IMR-90 (cell line): ENCODE results near the gene TIGD2. TPM values are rescaled to one million over a fixed set of nuclear protein-coding genes. Genes with fewer than 3 reads are reported as not detected.

ENCODE experiments used
- ATAC-seq: fragments of 200-7000 bp; cut with Tn5 transposase; 2 replicates; pipeline ENCODE4 v1.9.1; 2020; ENCODE audit warnings: low read depth, mild to moderate bottlenecking, moderate library complexity
- BruUV-seq: library from RNA; stranded (reverse); fragments of 400-500 nt; replicated peaks from 2 replicates; lab custom pipeline; 2021; lab: Mats Ljungman, UMichigan
- CTCF ChIA-PET: fragments of 300-600 bp; formaldehyde crosslinking; extraction: SDS; loops from one replicate; lab custom pipeline; 2021; ENCODE audit warnings: antibody characterized with exemption; lab: Yijun Ruan, JAX
- POLR2A ChIA-PET: fragments of 300-600 bp; sonication (Branson Sonifier 250); formaldehyde crosslinking; loops from one replicate; lab custom pipeline; 2022; ENCODE audit warnings: antibody characterized with exemption; ENCODE audit not compliant: unreplicated experiment; lab: Charles Lee
- DNase-seq: peaks from one replicate; pipeline ENCODE4 v3.0.0; 2013
- H2AFZ ChIP-seq: replicated peaks from 2 replicates; pipeline ENCODE3; 2013; ENCODE audit warnings: low read length, mild to moderate bottlenecking; ENCODE audit not compliant: poor library complexity
- H2AK5ac ChIP-seq: 2 replicates; pipeline ENCODE4 v1.6.1; 2013; ENCODE audit warnings: low read depth, low read length, inconsistent platforms
- H2AK9ac ChIP-seq: replicated peaks from 2 replicates; pipeline ENCODE3; 2013; ENCODE audit warnings: mild to moderate bottlenecking, low read depth, low read length, moderate library complexity; ENCODE audit not compliant: poor library complexity
- H2BK120ac ChIP-seq: 2 replicates; pipeline ENCODE4 v1.6.1; 2013; ENCODE audit warnings: low read depth, low read length, inconsistent platforms
- H2BK15ac ChIP-seq: 3 replicates; pipeline ENCODE4 v1.6.1; 2013; ENCODE audit warnings: low read depth, low read length, inconsistent platforms
- H2BK20ac ChIP-seq: 2 replicates; pipeline ENCODE4 v1.6.1; 2013; ENCODE audit warnings: low read depth, mild to moderate bottlenecking, inconsistent platforms, low read length, moderate library complexity
- H2BK5ac ChIP-seq: 2 replicates; pipeline ENCODE4 v1.6.1; 2013; ENCODE audit warnings: mild to moderate bottlenecking, low read depth, low read length, inconsistent platforms; ENCODE audit not compliant: poor library complexity, severe bottlenecking
- H3K14ac ChIP-seq: replicated peaks from 2 replicates; pipeline ENCODE4 v1.6.1; 2013; ENCODE audit warnings: low read depth, low read length, inconsistent platforms
- H3K18ac ChIP-seq: 2 replicates; pipeline ENCODE4 v1.6.1; 2013; ENCODE audit warnings: low read depth, low read length, control low read depth
- H3K23ac ChIP-seq: 2 replicates; pipeline ENCODE4 v1.6.1; 2013; ENCODE audit warnings: low read depth, low read length, inconsistent platforms
- H3K27ac ChIP-seq: 2 replicates; pipeline ENCODE4 v1.5.1; 2013; ENCODE audit warnings: mild to moderate bottlenecking, control low read depth, low read length; ENCODE audit not compliant: insufficient read depth
- H3K27me3 ChIP-seq: 2 replicates; pipeline ENCODE4 v1.6.1; 2013; ENCODE audit warnings: low read length; ENCODE audit not compliant: control insufficient read depth, insufficient read depth
- H3K36me3 ChIP-seq: 2 replicates; pipeline ENCODE4 v1.6.1; 2013; ENCODE audit warnings: low read length, mixed read lengths; ENCODE audit not compliant: control insufficient read depth, insufficient read depth
- H3K4ac ChIP-seq: 2 replicates; pipeline ENCODE4 v1.6.1; 2013; ENCODE audit warnings: low read depth, low read length, inconsistent platforms
- H3K4me1 ChIP-seq: 2 replicates; pipeline ENCODE4 v1.6.1; 2013; ENCODE audit warnings: low read length, mixed read lengths; ENCODE audit not compliant: control insufficient read depth, insufficient read depth
- H3K4me2 ChIP-seq: 2 replicates; pipeline ENCODE4 v1.6.1; 2013; ENCODE audit warnings: low read depth, mild to moderate bottlenecking, control low read depth, low read length, moderate library complexity
- H3K4me3 ChIP-seq: 2 replicates; pipeline ENCODE4 v1.5.1; 2013; ENCODE audit warnings: low read depth, mild to moderate bottlenecking, control low read depth, low read length, moderate library complexity; ENCODE audit not compliant: insufficient read depth
- H3K56ac ChIP-seq: 2 replicates; pipeline ENCODE4 v1.6.1; 2013; ENCODE audit warnings: low read length, inconsistent platforms; ENCODE audit not compliant: insufficient read depth; ENCODE audit errors: extremely low read depth
- H3K79me1 ChIP-seq, 2 experiments: 2 replicates each; pipeline ENCODE4 v1.6.1; 2013; ENCODE audit warnings: low read length in 2 of 2, inconsistent platforms in 1 of 2, low read depth in 1 of 2
- H3K9ac ChIP-seq: 2 replicates; pipeline ENCODE4 v1.6.1; 2013; ENCODE audit warnings: low read depth, low read length, control low read depth
- H3K9me1 ChIP-seq: 2 replicates; pipeline ENCODE4 v1.6.1; 2013; ENCODE audit warnings: low read length, inconsistent platforms; ENCODE audit not compliant: insufficient read depth
- H3K9me3 ChIP-seq: 2 replicates; pipeline ENCODE4 v1.6.1; 2013; ENCODE audit warnings: low read length; ENCODE audit not compliant: control insufficient read depth, insufficient read depth
- H4K20me1 ChIP-seq: 2 replicates; pipeline ENCODE4 v1.6.1; 2013; ENCODE audit warnings: low read length, inconsistent platforms; ENCODE audit not compliant: insufficient read depth
- H4K5ac ChIP-seq: 2 replicates; pipeline ENCODE4 v1.6.1; 2013; ENCODE audit warnings: mild to moderate bottlenecking, low read depth, low read length, control low read depth
- H4K8ac ChIP-seq, 2 experiments: 2 replicates each; pipeline ENCODE4 v1.6.1; 2013; ENCODE audit warnings: low read depth in 2 of 2, low read length in 2 of 2, control low read depth in 1 of 2, inconsistent platforms in 1 of 2
- H4K91ac ChIP-seq: 2 replicates; pipeline ENCODE4 v1.6.1; 2013; ENCODE audit warnings: low read depth, low read length, inconsistent platforms; ENCODE audit not compliant: insufficient read depth
- BHLHE40 ChIP-seq: fragments of 150-350 bp; IDR thresholded peaks from 2 replicates; pipeline ENCODE4 v1.6.1; 2016; ENCODE audit warnings: mild to moderate bottlenecking, low read depth, low read length
- CTCF ChIP-seq: conservative IDR thresholded peaks from 2 replicates; pipeline ENCODE4 v1.5.1; 2012; ENCODE audit warnings: mild to moderate bottlenecking, low read depth, low read length, improper control_type of control experiment
- MAZ ChIP-seq: IDR thresholded peaks from 2 replicates; pipeline ENCODE4 v1.6.1; 2012; ENCODE audit warnings: low read depth, mild to moderate bottlenecking, low read length, improper control_type of control experiment, moderate library complexity, borderline replicate concordance
- MXI1 ChIP-seq: IDR thresholded peaks from 2 replicates; pipeline ENCODE4 v1.6.1; 2012; ENCODE audit warnings: low read depth, mild to moderate bottlenecking, low read length, moderate library complexity, borderline replicate concordance
- RFX5 ChIP-seq: IDR thresholded peaks from 2 replicates; pipeline ENCODE4 v1.8.0; 2012; ENCODE audit warnings: low read depth, mild to moderate bottlenecking, low read length, moderate library complexity
- SMC3 ChIP-seq: fragments of 150-350 bp; IDR thresholded peaks from 2 replicates; pipeline ENCODE4 v1.6.1; 2016; ENCODE audit warnings: low read depth, mild to moderate bottlenecking, antibody characterized with exemption, low read length, moderate library complexity
- USF2 ChIP-seq: fragments of 150-350 bp; IDR thresholded peaks from 2 replicates; pipeline ENCODE4 v1.6.1; 2017; ENCODE audit warnings: mild to moderate bottlenecking, antibody characterized with exemption, low read length, low read depth
- WGBS, 2 experiments: methylation state at CpG; one replicate each; pipeline versions ENCODE4 v1.1.5 to v1.1.7; 2013; ENCODE audit warnings: missing lambda C conversion rate in 2 of 2; ENCODE audit not compliant: insufficient read length in 1 of 2; ENCODE audit errors: extremely low coverage in 2 of 2; 5-methylcytosine and 5-hydroxymethylcytosine counted together
- dilution Hi-C: fragments of 300-500 bp; cut with HindIII; formaldehyde crosslinking; loops from one replicate; pipeline ENCODE4 v1.14.3; 2018; ENCODE audit warnings: low sequenced_read_pairs; ENCODE audit not compliant: unreplicated experiment
- in situ Hi-C: fragments of 300-500 bp; cut with MboI; formaldehyde crosslinking; loops from 3 replicates; pipeline ENCODE4 v1.14.3; 2019; ENCODE audit warnings: low sequenced_read_pairs, inconsistent platforms, mixed read lengths
- intact Hi-C: fragments of 100-400 bp; cut with micrococcal nuclease; formaldehyde crosslinking; loops from 2 replicates; pipeline ENCODE4 v1.10.0; 2022
- polyA plus RNA-seq, 3 experiments: library from polyadenylated mRNA; depleted of rRNA; stranded (reverse); fragments of >200 nt; gene quantifications; 2 replicates each; pipeline ENCODE4 v1.2.3, GENCODE V29; 2012; ENCODE audit warnings: low replicate concordance in 1 of 3
- total RNA-seq: library from RNA; depleted of rRNA; stranded (reverse); fragments of >200 nt; gene quantifications from 2 replicates; pipeline ENCODE4 v1.2.3, GENCODE V29; 2012

The TIGD2 gene
- total and polyA plus RNA-seq, 2 of the 4 experiments (the other 2 are of a cell fraction), result 5.6 to 12.4 TPM

GRCh38 chr4:89142691-89143669 lies 31.6 kb downstream of the TIGD2 start:
- Histone ChIP-seq H2BK15ac (no peak overlapping the region), H3K14ac (no peak overlapping the region), H3K18ac (no peak overlapping the region), H3K56ac (no peak overlapping the region), H2AK5ac (no peak overlapping the region), H2AFZ (no peak overlapping the region), H2BK20ac (no peak overlapping the region), H3K9ac (no peak overlapping the region), H2BK5ac (no peak overlapping the region), H2AK9ac (no peak overlapping the region), H4K8ac (no peak overlapping the region), H3K23ac (no peak overlapping the region), H3K9me3 (no peaks in the 10 kb centered on the region; the same call in 1 of the 2 replicates), H3K79me1 (no peaks in the 10 kb centered on the region), H4K91ac (no peak overlapping the region), H4K5ac (no peak overlapping the region), H3K27me3 (peaks cover 3% of the 10 kb centered on the region), H3K4me1 (no peaks in the 10 kb centered on the region), H3K9me1 (no peaks in the 10 kb centered on the region), H4K20me1 (no peaks in the 10 kb centered on the region), H2BK120ac (no peak overlapping the region), H3K27ac (no peak overlapping the region), H3K4me2 (no peak overlapping the region), H3K4ac (no peak overlapping the region), H3K4me3 (no peak overlapping the region), H3K36me3 (no peaks in the 10 kb centered on the region)
- in situ Hi-C loops, result no loop called here
- DNase-seq (no peak), ATAC-seq (no peak)
- BruUV-seq, result no TSS peak
- no CpG with 5 or more reads among the region's 4 CpGs for WGBS, 2 experiments
- intact Hi-C loops, result no loop called here
- POLR2A ChIA-PET, result no interaction called here
- CTCF ChIA-PET, result no interaction called here
- TF ChIP-seq MXI1 (no peak), MAZ (no peak), CTCF (no peak), RFX5 (no peak), BHLHE40 (no peak), SMC3 (no peak), USF2 (no peak)
- dilution Hi-C loops, result no loop called here
